Fibroblast of villous mesenchyme (primary cell): ENCODE measurements around the gene METTL4. TPM values are rescaled to one million over a fixed set of nuclear protein-coding genes. Genes with fewer than 3 reads are reported as not detected.

Experiments
- DNase-seq: peaks from one replicate; pipeline ENCODE4 v3.0.0-alpha.2; 2010; ENCODE audit warnings: low read depth
- H3K4me3 ChIP-seq: 2 replicates; pipeline ENCODE4 v1.5.1; 2011; ENCODE audit warnings: low read depth, mild to moderate bottlenecking, low read length
- CTCF ChIP-seq: IDR thresholded peaks from 2 replicates; pipeline ENCODE4 v1.5.1; 2012; ENCODE audit warnings: low read depth, mild to moderate bottlenecking, low read length; ENCODE audit not compliant: insufficient read depth
- total RNA-seq: library from RNA; depleted of rRNA; stranded (reverse); fragments of >200 nt; gene quantifications from 2 replicates; pipeline ENCODE4 v1.2.3, GENCODE V29; 2012

Gene METTL4
- total RNA-seq, 1 donor, result 15.1 TPM

DNA sequence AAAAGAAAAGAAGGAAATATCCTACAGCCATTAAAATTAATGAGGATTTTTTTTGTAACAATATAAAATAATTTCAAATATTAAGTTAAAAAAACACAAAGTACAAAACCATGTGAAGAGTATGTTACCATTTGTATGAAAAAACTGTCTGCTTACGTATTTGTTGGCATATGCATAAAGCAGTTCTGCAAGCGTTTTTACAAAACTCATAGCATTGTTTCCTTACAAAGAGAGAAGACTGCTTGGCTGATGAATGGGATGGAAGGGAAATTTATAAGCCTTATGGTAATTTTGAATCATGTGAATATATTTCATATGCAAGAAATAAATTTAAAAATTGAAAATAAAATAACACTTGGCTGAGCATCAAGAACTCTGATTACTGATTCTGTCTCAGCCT is 63.1 kb downstream of the METTL4 start:
- no peak for DNase-seq
- no peak for TF ChIP-seq CTCF

DNA sequence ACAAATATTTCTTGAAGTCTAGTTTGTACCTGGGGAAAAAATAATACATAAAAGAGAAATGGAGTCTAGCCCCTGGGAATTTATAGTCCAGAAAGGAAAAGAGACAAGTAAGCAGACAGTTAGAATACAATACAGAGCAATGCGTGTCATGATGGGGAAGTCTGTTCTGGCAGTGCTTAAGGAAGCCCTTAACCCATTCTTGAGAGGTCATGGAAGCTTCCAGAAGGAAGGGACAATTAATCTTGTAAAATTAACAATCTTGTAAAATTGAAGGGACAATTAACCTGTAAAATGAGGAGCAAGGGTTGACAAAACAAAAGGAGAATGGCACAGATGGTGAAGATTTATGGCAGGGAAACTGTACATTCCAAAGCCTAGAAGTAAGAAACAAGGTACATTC is 66.7 kb downstream of the METTL4 start:
- TF ChIP-seq CTCF, result no peak
- no peak for DNase-seq
- no peak overlapping the region for H3K4me3 ChIP-seq

More for the DNA sequence above, 63.1 kb downstream of the METTL4 start:
- H3K4me3 ChIP-seq, result no peak overlapping the region

- TF ChIP-seq CTCF, result no peak
- no peak overlapping the region for H3K4me3 ChIP-seq
- DNase-seq, result no peak
Observed at GRCh38 chr18:2502880-2503279, 68.4 kb downstream of the METTL4 start.

- DNase-seq, result no peak
- no peak overlapping the region for H3K4me3 ChIP-seq
- TF ChIP-seq CTCF, result no peak
Observed at GRCh38 chr18:2502394-2502793, 68.9 kb downstream of the METTL4 start.

GRCh38 chr18:2497797-2498196 is 73.5 kb downstream of the METTL4 start:
- no peak for TF ChIP-seq CTCF
- no peak for DNase-seq
- no peak overlapping the region for H3K4me3 ChIP-seq

DNA sequence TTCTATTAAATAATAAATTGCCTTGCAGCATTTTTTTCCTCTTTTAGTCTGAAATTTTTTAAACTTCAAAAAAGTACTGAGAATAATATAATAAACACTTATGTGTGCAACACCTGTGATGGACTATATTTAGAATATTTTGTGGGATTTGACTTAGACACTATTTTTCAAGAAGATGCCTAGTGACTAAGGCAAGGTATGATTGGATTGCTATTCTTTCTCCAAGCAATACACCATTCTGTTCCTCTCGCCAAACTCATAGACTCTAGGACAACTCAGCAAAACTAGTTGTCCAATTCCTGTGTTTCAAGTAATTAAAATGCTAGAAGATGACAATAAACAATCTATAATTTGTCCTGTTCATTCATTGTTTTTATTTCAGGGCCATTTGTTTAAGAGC is 75.9 kb downstream of the METTL4 start:
- no peak for TF ChIP-seq CTCF
- H3K4me3 ChIP-seq, result no peak overlapping the region
- DNase-seq, result no peak

DNA sequence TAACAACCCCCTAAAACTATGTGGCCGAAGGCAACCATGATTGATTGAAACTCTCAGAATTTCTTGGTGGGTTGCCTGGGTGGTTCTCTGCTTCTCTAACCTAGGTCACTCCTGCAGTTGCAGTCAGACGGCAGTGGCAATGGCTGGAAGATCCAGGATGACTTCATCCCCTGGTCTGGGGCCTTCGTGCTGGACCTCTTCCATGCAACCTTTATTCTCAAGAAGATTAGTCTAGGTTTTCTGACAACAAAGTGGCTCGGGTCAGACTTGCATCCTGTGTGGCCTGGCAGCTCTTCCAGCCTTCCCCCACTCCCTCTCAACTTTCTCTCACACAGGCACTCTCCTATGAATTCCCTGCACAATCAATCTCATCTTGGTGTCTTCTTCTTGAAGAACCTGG is 76.4 kb downstream of the METTL4 start:
- H3K4me3 ChIP-seq, result no peak overlapping the region
- no peak for DNase-seq
- no peak for TF ChIP-seq CTCF
